GM12878 (cell line): ENCODE measurements around the gene ADRB1. TPM values are rescaled to one million over a fixed set of nuclear protein-coding genes. Genes with fewer than 3 reads are reported as not detected.

Source experiments
- ATAC-seq: fragments of 200-7000 bp; cut with Tn5 transposase; 3 replicates; pipeline ENCODE4 v1.9.1; 2020; ENCODE audit warnings: mild to moderate bottlenecking, moderate library complexity
- BruUV-seq: library from RNA; stranded (reverse); fragments of 400-500 nt; replicated peaks from 2 replicates; lab custom pipeline; 2021; lab: Mats Ljungman, UMichigan
- CTCF ChIA-PET: fragments of 300-600 bp; sonication (Branson Sonifier 250); formaldehyde crosslinking; extraction: SDS; loops from one replicate; lab custom pipeline; 2021; ENCODE audit warnings: inconsistent platforms; lab: Yijun Ruan, JAX
- POLR2A ChIA-PET: fragments of 350-600 bp; formaldehyde crosslinking; extraction: SDS; loops from one replicate; lab custom pipeline; 2021; ENCODE audit warnings: inconsistent platforms; lab: Charles Lee
- RAD21 ChIA-PET: fragments of 300-600 bp; sonication (Branson Sonifier 250); formaldehyde crosslinking; loops from one replicate; lab custom pipeline; 2023; ENCODE audit warnings: antibody characterized with exemption; ENCODE audit not compliant: unreplicated experiment; lab: Charles Lee
- SMC1A ChIA-PET: fragments of 300-600 bp; sonication (Branson Sonifier 250); formaldehyde crosslinking; loops from one replicate; lab custom pipeline; 2023; ENCODE audit not compliant: unreplicated experiment, uncharacterized antibody; lab: Charles Lee
- DNase-seq: peaks from one replicate; pipeline ENCODE4 v3.0.0-alpha.2; 2011; ENCODE audit warnings: low read depth, low spot score
- FAIRE-seq: peaks from 3 replicates; lab custom pipeline; 2011; peaks lifted over from hg19 to GRCh38; lab: Jason Lieb, UNC
- H2AFZ ChIP-seq: 2 replicates; pipeline ENCODE4 v1.6.0; 2011; ENCODE audit warnings: low read depth, low read length, control low read depth; ENCODE audit not compliant: control insufficient read depth
- H3K27ac ChIP-seq: 2 replicates; pipeline ENCODE4 v1.5.1; 2011; ENCODE audit warnings: control low read depth; ENCODE audit not compliant: control insufficient read depth, insufficient read depth
- H3K27me3 ChIP-seq, 2 experiments: replicated peaks in 1 of 2; 2 replicates each; pipeline versions ENCODE4 v1.6.0 to v1.6.1; 2011; ENCODE audit warnings: low read length in 1 of 2; ENCODE audit not compliant: control insufficient read depth in 2 of 2, insufficient read depth in 2 of 2
- H3K36me3 ChIP-seq, 2 experiments: 2 replicates each; pipeline ENCODE4 v1.5.1; 2011; ENCODE audit warnings: low read length in 1 of 2; ENCODE audit not compliant: control insufficient read depth in 2 of 2, insufficient read depth in 2 of 2
- H3K4me1 ChIP-seq: 2 replicates; pipeline ENCODE4 v1.6.1; 2011; ENCODE audit warnings: mild to moderate bottlenecking, low read length, moderate library complexity, mixed read lengths; ENCODE audit not compliant: control insufficient read depth, insufficient read depth
- H3K4me2 ChIP-seq: 2 replicates; pipeline ENCODE4 v1.6.0; 2011; ENCODE audit warnings: control low read depth; ENCODE audit not compliant: control insufficient read depth, insufficient read depth
- H3K4me3 ChIP-seq: fragments of 200-600 bp; sonication (generic); 2 replicates; pipeline ENCODE4 v1.5.1; 2016
- H3K79me2 ChIP-seq: 2 replicates; pipeline ENCODE4 v1.6.0; 2011; ENCODE audit warnings: low read length; ENCODE audit not compliant: control insufficient read depth, insufficient read depth
- H3K9ac ChIP-seq: 2 replicates; pipeline ENCODE4 v1.8.0; 2011; ENCODE audit warnings: low read length, control low read depth, mixed read lengths; ENCODE audit not compliant: control insufficient read depth, insufficient read depth
- H3K9me3 ChIP-seq: replicated peaks from 3 replicates; pipeline ENCODE4 v1.5.1; 2011; ENCODE audit warnings: mild to moderate bottlenecking, low read length; ENCODE audit not compliant: control insufficient read depth, insufficient read depth
- H4K20me1 ChIP-seq: 2 replicates; pipeline ENCODE4 v1.6.0; 2011; ENCODE audit not compliant: control insufficient read depth, insufficient read depth
- BRCA1 ChIP-seq: IDR thresholded peaks from 2 replicates; pipeline ENCODE4 v1.6.1; 2011; ENCODE audit warnings: low read depth, low read length, improper control_type of control experiment
- EED ChIP-seq: sonication (generic); IDR thresholded peaks from 2 replicates; pipeline ENCODE4 v1.6.1; 2016; ENCODE audit warnings: antibody characterized with exemption, low read depth
- WGBS: methylation state at CpG from one replicate; pipeline ENCODE4 v1.1.6; 2016; ENCODE audit warnings: low lambda C conversion rate; ENCODE audit not compliant: insufficient replicate concordance, insufficient coverage; ENCODE audit errors: missing lambda C conversion rate; 5-methylcytosine and 5-hydroxymethylcytosine counted together
- in situ Hi-C: fragments of 300-500 bp; cut with MboI; formaldehyde crosslinking; loops from 9 replicates; pipeline ENCODE4 v1.14.3; 2018; ENCODE audit warnings: mixed read lengths
- intact Hi-C: fragments of 100-400 bp; cut with micrococcal nuclease; formaldehyde crosslinking; loops from one replicate; pipeline ENCODE4 v1.14.2; 2022; ENCODE audit not compliant: unreplicated experiment
- polyA plus RNA-seq, 11 experiments: library from polyadenylated mRNA; depleted of rRNA in 4 of 11; unstranded in 6 of 11; stranded (reverse) in 5 of 11; fragments of >200 nt; fragmentation: Nextera tagmentation in 4 of 11; fragmentation: Illumina TruSeq in 1 of 11; extraction: Ambion mirVana in 4 of 11; extraction: Trizol in 1 of 11; gene quantifications; 1 replicate in 1 of 11; 2 replicates in 10 of 11; pipeline versions ENCODE4 v1.2.1 to v1.2.3, GENCODE V29; 2011 to 2016; ENCODE audit warnings: inconsistent platforms in 2 of 11, missing spikeins in 2 of 11, low read depth in 1 of 11
- total RNA-seq, 4 experiments: library from RNA; depleted of rRNA in 3 of 4; stranded (reverse); fragments of >200 nt in 3 of 4; fragmentation: Illumina TruSeq in 1 of 4; extraction: Trizol in 1 of 4; gene quantifications; 2 replicates each; pipeline versions ENCODE4 v1.2.1 to v1.2.3, GENCODE V29; 2013 to 2021
- TF ChIP-seq, protein P1 (sequence below), 3 experiments: IDR thresholded peaks in 2 of 3; conservative IDR thresholded peaks in 1 of 3; 2 replicates each; pipeline ENCODE4 v1.5.1; 2011; ENCODE audit warnings: low read depth in 3 of 3, low read length in 3 of 3, mild to moderate bottlenecking in 3 of 3, control low read depth in 2 of 3, moderate library complexity in 2 of 3, inconsistent platforms in 1 of 3, mixed read lengths in 1 of 3; ENCODE audit not compliant: control insufficient read depth in 2 of 3, insufficient read depth in 1 of 3; ENCODE audit errors: extremely low read depth in 1 of 3

ADRB1 gene
- total and polyA plus RNA-seq, 10 of the 15 experiments (the other 5 are each of a cell fraction or from before 2014, with no cell fraction given), result 0.26 to 4.5 (median 1.1) TPM

DNA sequence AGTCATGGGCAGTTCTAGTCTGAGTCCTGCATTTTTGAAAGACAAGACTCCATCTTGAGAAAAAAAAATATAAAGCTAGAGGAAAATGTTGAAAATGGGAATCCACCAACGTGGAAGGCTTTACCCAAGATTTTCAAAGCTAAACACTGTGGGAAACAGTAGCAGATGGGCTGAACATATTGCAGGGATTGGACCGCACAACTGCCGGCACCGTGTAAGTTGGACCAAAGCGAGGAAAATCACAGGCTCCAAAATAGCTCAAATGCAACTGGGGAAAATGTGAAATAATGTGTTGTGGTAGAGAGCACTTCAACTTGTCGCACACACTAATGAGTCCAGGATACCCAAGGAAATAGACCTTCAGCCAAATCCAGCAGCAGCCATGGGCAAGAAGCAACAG is 26.4 kb upstream of the ADRB1 start (continued):
- TF ChIP-seq, protein P1, sequence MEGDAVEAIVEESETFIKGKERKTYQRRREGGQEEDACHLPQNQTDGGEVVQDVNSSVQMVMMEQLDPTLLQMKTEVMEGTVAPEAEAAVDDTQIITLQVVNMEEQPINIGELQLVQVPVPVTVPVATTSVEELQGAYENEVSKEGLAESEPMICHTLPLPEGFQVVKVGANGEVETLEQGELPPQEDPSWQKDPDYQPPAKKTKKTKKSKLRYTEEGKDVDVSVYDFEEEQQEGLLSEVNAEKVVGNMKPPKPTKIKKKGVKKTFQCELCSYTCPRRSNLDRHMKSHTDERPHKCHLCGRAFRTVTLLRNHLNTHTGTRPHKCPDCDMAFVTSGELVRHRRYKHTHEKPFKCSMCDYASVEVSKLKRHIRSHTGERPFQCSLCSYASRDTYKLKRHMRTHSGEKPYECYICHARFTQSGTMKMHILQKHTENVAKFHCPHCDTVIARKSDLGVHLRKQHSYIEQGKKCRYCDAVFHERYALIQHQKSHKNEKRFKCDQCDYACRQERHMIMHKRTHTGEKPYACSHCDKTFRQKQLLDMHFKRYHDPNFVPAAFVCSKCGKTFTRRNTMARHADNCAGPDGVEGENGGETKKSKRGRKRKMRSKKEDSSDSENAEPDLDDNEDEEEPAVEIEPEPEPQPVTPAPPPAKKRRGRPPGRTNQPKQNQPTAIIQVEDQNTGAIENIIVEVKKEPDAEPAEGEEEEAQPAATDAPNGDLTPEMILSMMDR (IDR thresholded peaks at IDR 0.05 in 2 of 3, conservative IDR thresholded peaks at IDR 0.05 in 1 of 3; ENCODE audit: control insufficient read depth in 2 of 3, extremely low read depth in 1 of 3, insufficient read depth in 1 of 3, low read depth in 3 of 3, low read length in 3 of 3), result no peak

DNA sequence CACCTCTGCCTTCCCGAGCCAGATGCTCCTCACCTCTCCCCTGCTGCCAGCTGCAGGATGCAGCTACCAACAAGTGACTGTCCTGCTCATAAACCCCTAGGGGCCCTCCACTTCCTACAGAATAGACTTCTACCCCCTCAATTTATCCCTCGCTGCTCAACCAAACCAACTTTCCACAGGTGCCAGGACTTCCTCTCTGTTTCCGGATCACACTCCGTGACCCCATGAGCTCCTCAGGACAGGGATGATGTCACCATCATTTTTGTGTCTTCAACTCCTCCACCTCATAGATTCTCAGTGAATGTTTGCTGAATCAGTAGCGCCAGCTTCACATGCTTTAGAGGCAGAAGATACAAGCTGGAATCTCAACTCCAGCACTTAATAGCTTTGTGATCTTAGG is 25.8 kb upstream of the ADRB1 start:
- Histone ChIP-seq H3K36me3 (no peaks in the 10 kb centered on the region), H3K4me3 (no peak overlapping the region), H3K4me1 (no peaks in the 10 kb centered on the region), H3K9ac (no peak overlapping the region), H3K9me3 (peaks cover 2% of the 10 kb centered on the region; the same call in 2 of the 3 replicates), H3K27ac (no peak overlapping the region), H3K4me2 (no peak overlapping the region), H2AFZ (no peak overlapping the region), H3K79me2 (no peaks in the 10 kb centered on the region), H3K27me3 (no peaks in the 10 kb centered on the region), H4K20me1 (no peaks in the 10 kb centered on the region)
- FAIRE-seq, result no peak
- RAD21 ChIA-PET, result interaction anchor here (1.1 to 1.4 kb wide), 2 partner anchors 35 to 57 kb away, joined by 5 to 6 read pairs; no protein-coding TSS in a partner anchor
- no peak for TF ChIP-seq BRCA1
- peak; percentile 32; the same call in 1 of the 2 replicates for TF ChIP-seq EED
- in situ Hi-C loops (no loop called here), intact Hi-C loops (no loop called here)
- WGBS, result 43% methylated on average over 5 of the region's 5 CpGs
- SMC1A ChIA-PET, result interaction anchor here (1.5 to 2.5 kb wide), 4 partner anchors 27 to 78 kb away, joined by 4 to 6 read pairs (median 5); no protein-coding TSS in a partner anchor
- CTCF ChIA-PET, result interaction anchor here (1.2 to 2.7 kb wide), 5 partner anchors 18 to 85 kb away, joined by 3 to 9 read pairs (median 4); no protein-coding TSS in a partner anchor
- POLR2A ChIA-PET, result interaction anchor here (1.4 kb wide), 1 partner anchor 54 kb away, joined by 3 read pairs; no protein-coding TSS in a partner anchor
- no peak for ATAC-seq
- DNase-seq, result no peak
- BruUV-seq, result no TSS peak
